Activated CD4-positive, alpha-beta T cell treated with anti-CD3 and anti-CD28 coated beads for 36 hours (primary cell): Measurements from ENCODE around the gene ACOXL. TPM values are rescaled to one million over a fixed set of nuclear protein-coding genes. Genes with fewer than 3 reads are reported as not detected.

Experiments used
- ATAC-seq: fragments of 200-7000 bp; cut with Tn5 transposase; one replicate; pipeline ENCODE4 v1.10.0; 2021; ENCODE audit warnings: mild to moderate bottlenecking, moderate library complexity
- CTCF ChIA-PET: fragments of 350-600 bp; sonication (Branson Sonifier 250); formaldehyde crosslinking; loops from one replicate; lab custom pipeline; 2021; ENCODE audit warnings: antibody characterized with exemption; lab: Charles Lee
- POLR2A ChIA-PET: fragments of 350-600 bp; sonication (Branson Sonifier 250); formaldehyde crosslinking; loops from one replicate; lab custom pipeline; 2021; ENCODE audit warnings: antibody characterized with exemption, inconsistent platforms; lab: Charles Lee
- DNase-seq: peaks from one replicate; pipeline ENCODE4 v3.0.0-alpha.2; 2020
- H3K27ac Mint-ChIP-seq: one replicate; pipeline ENCODE4 v1.8.0; 2021; ENCODE audit warnings: mixed read lengths
- H3K27me3 Mint-ChIP-seq: one replicate; pipeline ENCODE4 v1.8.0; 2021; ENCODE audit warnings: mixed read lengths
- H3K36me3 Mint-ChIP-seq: one replicate; pipeline ENCODE4 v1.8.0; 2021; ENCODE audit warnings: low read depth, mixed read lengths
- H3K4me1 Mint-ChIP-seq: one replicate; pipeline ENCODE4 v1.8.0; 2021; ENCODE audit warnings: mixed read lengths
- H3K4me3 Mint-ChIP-seq: one replicate; pipeline ENCODE4 v1.8.0; 2021; ENCODE audit warnings: mild to moderate bottlenecking, moderate library complexity, mixed read lengths
- H3K9me3 Mint-ChIP-seq: one replicate; pipeline ENCODE4 v1.8.0; 2021; ENCODE audit warnings: low read depth, mixed read lengths
- intact Hi-C, 2 experiments: fragments of 100-400 bp; cut with DNase I in 1 of 2; cut with micrococcal nuclease in 1 of 2; formaldehyde crosslinking; loops; one replicate each; pipeline versions ENCODE4 v1.14.2 to v1.15.1; 2022 to 2024; cut with DNase I, micrococcal nuclease
- total RNA-seq, 2 experiments: library from RNA; stranded (reverse); gene quantifications; one replicate each; pipeline ENCODE4 v1.2.3, GENCODE V29; 2021

ACOXL gene
- total RNA-seq, 2 experiments from 2014 or later = 0.23 TPM; not detected in 1

DNA sequence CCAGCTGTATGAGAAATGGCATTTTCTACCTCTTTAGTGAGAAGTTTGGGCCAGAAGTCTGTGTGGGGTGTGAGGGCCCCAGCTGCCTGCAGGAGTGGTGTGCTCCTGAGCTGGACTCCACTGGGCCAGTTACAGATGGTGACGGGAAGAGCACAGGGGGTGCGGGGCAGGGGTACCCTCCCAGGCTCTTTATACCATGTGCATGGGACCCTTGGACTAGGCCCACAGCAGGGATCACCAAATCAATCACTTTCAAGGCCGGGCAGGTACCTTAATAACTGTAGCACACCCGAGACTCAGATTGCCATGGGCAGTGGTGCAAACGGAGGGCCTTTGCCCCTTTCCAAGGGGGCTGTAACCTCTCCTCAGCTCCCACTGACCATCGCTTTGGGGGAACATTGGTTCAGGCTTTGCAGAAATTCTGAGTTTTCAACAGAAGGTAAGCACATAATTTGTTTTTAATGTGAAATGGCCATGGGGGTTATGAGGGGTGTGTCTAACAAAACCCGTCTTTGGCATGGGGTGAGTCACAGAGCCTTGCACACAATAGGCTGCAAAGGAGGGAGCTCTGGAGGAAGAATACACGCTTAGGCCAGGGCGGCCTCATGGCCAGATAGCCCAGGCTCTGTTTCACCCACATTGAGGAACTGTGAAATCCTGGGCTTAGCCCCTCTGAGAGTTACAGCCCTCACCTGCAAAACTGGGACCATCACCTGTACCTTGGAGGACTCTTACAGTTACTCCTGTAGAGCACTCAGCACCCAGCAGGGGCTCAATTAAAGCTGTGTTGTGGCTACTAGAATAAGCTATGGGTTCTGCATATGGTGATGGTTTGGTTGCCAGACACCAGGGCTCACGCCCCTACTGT, 247.3 kb downstream of the ACOXL start:
- CTCF ChIA-PET = interaction anchor here (0.6 kb wide), 1 partner anchor 682 kb away, joined by 3 read pairs; no protein-coding TSS in a partner anchor
- H3K27me3 Mint-ChIP-seq = peaks cover 9% of the 10 kb centered on the region
- POLR2A ChIA-PET = no interaction called here
- H3K4me1 Mint-ChIP-seq = no peaks in the 10 kb centered on the region
- H3K27ac Mint-ChIP-seq = no peak overlapping the region
- no peak for DNase-seq
- H3K36me3 Mint-ChIP-seq = no peaks in the 10 kb centered on the region
- intact Hi-C loops = no loop called here
- no peak for ATAC-seq
- H3K4me3 Mint-ChIP-seq = no peak overlapping the region
- H3K9me3 Mint-ChIP-seq = no peaks in the 10 kb centered on the region

DNA sequence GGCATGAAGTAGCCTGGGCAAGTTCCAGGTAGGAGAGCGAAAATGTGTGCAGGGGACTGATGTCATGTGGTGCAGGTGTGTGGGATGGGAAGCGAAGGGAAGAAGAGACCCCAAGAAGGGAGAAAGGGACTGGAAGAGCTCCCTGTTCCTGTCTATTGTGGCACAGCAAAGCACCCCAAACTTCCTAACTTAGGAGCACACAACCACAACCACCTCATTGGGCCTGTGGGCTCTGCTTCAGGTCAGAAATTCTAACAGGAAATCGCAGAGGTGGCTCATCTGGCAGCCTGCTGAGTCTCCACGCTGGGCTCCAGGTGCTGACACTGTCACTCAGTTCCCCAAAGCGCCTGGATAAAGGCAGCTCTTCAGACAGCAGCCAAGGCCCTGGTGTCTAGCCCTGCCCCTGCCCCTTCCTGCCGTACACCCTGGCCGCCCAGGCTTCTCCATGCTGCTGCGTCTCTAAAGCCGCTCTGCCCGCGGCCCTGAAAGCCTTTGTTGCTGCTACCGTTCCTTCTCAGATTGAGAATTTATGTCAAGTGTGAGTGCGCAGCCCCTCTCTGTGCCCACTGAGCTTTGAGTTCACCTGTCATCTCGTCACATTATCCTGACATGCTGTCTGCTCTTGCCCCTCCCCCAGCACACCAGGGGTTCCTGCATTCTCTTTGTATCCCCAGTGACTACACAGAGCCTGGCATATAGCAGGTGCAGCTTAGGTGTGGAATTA, 248.1 kb downstream of the ACOXL start:
- intact Hi-C loops = no loop called here
- DNase-seq (no peak), ATAC-seq (no peak)
- CTCF ChIA-PET = interaction anchor here (0.6 kb wide), 1 partner anchor 681 kb away, joined by 3 read pairs; no protein-coding TSS in a partner anchor
- POLR2A ChIA-PET = no interaction called here
- H3K9me3 Mint-ChIP-seq = no peaks in the 10 kb centered on the region
- no peak overlapping the region for H3K27ac Mint-ChIP-seq
- H3K27me3 Mint-ChIP-seq = peaks cover 9% of the 10 kb centered on the region
- no peak overlapping the region for H3K4me3 Mint-ChIP-seq
- no peaks in the 10 kb centered on the region for H3K36me3 Mint-ChIP-seq
- no peaks in the 10 kb centered on the region for H3K4me1 Mint-ChIP-seq

DNA sequence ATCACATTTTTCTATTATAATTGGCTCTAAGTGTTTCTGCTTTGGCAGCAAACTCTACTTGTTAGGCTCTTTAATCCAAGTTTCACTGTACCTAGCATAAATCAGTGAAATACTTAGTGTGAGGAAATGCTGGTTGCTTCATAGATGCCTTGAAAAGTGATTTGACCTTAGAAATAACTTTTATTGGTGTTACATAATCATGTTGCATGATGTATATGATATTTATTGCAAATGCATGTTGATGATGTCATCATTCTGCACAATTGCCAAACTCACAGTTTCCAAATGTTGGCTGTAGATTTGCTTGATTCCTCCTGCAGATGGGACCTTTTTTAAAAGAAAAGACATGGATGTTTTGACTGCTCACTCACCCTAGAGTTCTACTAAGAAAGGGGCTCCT, 250.8 kb downstream of the ACOXL start:
- no peaks in the 10 kb centered on the region for H3K9me3 Mint-ChIP-seq
- H3K4me1 Mint-ChIP-seq = no peaks in the 10 kb centered on the region
- peaks cover 4% of the 10 kb centered on the region for H3K27me3 Mint-ChIP-seq
- no peak for ATAC-seq
- ChIA-PET CTCF (no interaction called here), POLR2A (no interaction called here)
- H3K36me3 Mint-ChIP-seq = no peaks in the 10 kb centered on the region
- intact Hi-C loops = no loop called here
- H3K27ac Mint-ChIP-seq = no peak overlapping the region
- no peak overlapping the region for H3K4me3 Mint-ChIP-seq
- DNase-seq = no peak

DNA sequence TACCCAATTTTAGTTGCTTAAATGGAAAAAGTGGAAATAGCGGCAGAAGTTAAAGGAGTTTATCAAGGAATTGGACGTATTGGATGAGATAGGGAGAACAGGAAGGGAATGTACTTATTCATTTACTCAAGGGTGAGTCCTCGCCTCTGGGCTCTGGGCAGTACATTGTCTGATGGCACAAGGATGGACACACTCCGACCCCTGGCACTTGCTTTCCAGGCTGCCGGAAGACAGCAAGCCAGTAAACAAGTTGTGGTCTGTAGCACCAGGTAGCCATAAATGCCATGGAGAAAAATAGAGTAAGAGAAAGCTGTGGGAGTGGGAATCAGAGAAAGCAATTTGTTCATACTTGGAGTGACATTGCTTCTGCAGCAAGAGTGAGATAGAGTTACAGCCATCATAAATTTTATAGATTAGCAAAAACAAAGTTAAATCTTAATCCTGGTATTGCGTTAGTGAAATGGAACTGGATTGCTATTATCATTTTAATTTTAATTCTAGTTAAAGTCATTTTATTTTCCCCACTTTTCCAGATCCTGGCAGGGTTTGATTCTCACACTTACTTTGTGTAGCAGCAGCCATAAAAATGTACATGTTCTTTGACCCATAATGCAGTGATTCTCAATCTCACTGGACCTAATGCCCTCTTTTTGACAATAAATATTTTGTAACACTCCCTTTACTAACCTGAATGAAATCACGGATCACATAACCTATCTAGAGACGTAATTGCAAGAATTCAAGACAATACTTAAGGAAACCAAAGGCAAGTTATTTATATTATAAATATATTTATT, 252.5 kb downstream of the ACOXL start:
- no peaks in the 10 kb centered on the region for H3K4me1 Mint-ChIP-seq
- no peak for ATAC-seq
- no peaks in the 10 kb centered on the region for H3K9me3 Mint-ChIP-seq
- ChIA-PET CTCF (no interaction called here), POLR2A (no interaction called here)
- H3K27me3 Mint-ChIP-seq = peaks cover 8% of the 10 kb centered on the region
- no peak for DNase-seq
- H3K4me3 Mint-ChIP-seq = no peak overlapping the region
- no peaks in the 10 kb centered on the region for H3K36me3 Mint-ChIP-seq
- intact Hi-C loops = no loop called here
- no peak overlapping the region for H3K27ac Mint-ChIP-seq

DNA sequence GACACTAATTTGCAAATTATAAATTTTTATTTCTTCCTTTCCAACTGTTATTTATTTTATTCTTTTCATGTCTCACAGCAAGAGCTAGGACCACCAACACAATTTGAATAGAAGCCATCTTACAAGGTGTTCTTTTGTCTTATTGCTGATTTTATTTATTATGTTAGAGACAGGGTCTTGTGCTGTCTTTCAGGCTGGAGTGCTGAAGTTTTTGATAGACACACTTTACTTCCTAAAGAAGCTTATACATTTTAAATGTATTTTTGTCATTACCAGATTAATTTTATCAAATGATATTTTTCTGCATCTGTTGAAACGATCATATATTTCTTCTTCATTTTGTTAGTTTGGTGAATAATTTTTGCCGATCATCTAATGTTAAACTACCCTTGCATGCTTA, 258.1 kb downstream of the ACOXL start:
- peaks cover 17% of the 10 kb centered on the region for H3K27me3 Mint-ChIP-seq
- no peaks in the 10 kb centered on the region for H3K9me3 Mint-ChIP-seq
- ATAC-seq (no peak), DNase-seq (no peak)
- peaks cover 2% of the 10 kb centered on the region for H3K36me3 Mint-ChIP-seq
- intact Hi-C loops = no loop called here
- no peak overlapping the region for H3K4me3 Mint-ChIP-seq
- CTCF ChIA-PET = no interaction called here
- peaks cover 14% of the 10 kb centered on the region for H3K4me1 Mint-ChIP-seq
- POLR2A ChIA-PET = no interaction called here
- H3K27ac Mint-ChIP-seq = no peak overlapping the region

DNA sequence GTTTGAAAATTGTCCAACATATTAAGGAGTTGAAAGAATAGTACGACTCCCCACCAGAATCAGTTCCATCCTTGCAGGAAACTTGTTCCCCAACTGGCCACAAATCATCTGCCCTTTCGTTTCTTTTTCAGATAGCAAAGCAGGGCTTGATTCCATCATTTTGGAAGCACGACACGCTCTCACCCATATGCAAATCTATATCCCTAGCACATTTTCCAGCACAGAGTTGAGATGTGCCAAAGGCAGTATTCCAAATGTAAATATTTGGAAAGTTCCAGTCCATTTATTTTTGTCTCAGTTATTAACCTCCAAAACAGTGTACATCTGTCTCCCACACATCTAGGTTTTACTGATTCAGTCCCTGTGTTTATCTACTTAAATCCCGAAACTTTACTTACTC, 259.5 kb downstream of the ACOXL start:
- Mint-ChIP-seq H3K27me3 (peaks cover 18% of the 10 kb centered on the region), H3K4me1 (peaks cover 14% of the 10 kb centered on the region), H3K36me3 (peaks cover 2% of the 10 kb centered on the region), H3K27ac (no peak overlapping the region), H3K4me3 (no peak overlapping the region), H3K9me3 (no peaks in the 10 kb centered on the region)
- no peak for ATAC-seq
- POLR2A ChIA-PET = no interaction called here
- CTCF ChIA-PET = no interaction called here
- no peak for DNase-seq
- intact Hi-C loops = no loop called here

DNA sequence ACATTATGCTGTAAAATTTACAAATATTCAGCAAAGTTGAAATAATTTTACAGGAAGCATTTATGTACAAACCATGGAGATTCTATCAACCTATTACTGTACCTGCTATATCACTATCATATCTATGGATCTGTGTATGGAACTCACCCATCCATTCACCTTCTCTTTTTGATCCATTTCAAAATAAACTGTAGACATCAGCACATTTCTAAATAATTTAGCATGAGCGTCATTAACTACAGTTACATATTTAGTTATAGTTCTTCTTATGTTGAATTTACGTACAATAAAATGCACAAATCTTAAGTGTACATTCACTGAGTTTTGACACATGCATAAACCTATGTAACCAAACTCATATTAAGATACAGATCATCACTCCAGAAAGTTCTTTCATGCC, 260.5 kb downstream of the ACOXL start:
- ChIA-PET CTCF (no interaction called here), POLR2A (no interaction called here)
- Mint-ChIP-seq H3K36me3 (peaks cover 2% of the 10 kb centered on the region), H3K4me3 (no peak overlapping the region), H3K4me1 (peaks cover 14% of the 10 kb centered on the region), H3K27me3 (peaks cover 18% of the 10 kb centered on the region), H3K9me3 (no peaks in the 10 kb centered on the region), H3K27ac (no peak overlapping the region)
- intact Hi-C loops = no loop called here
- ATAC-seq = no peak
- no peak for DNase-seq

DNA sequence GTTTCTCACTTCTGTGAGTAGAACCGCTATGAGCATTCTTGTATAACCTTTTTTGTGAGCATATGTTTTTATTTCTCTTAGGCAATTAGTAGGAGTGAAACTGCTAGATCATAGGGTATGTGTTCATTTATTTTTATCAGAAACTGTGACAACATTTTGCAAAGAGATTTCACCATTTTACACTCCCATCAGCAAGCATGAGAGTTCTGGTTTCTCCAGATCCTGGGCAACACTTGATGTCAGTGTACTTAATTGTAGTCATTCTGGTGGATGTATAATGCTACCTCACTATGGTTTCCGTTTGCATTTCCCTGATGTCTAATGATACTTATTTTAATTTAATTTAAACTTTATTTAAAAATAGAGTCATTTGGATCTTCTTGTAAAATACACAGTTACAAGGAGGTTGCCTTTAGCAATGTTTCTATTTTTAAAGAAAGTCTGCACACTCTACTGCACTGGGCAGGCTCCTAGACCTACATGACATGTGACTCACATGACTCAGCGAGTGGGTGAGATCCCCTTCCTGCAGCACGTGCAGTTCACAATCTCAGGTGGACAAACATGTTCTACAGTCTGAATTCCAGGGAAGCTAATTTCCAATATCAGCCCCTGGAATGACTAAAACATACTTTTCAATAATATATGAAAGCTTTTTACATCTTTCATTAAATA, 261.3 kb downstream of the ACOXL start:
- ChIA-PET CTCF (interaction anchor here (1.2 kb wide), 1 partner anchor 14 kb away, joined by 3 read pairs; no protein-coding TSS in a partner anchor), POLR2A (no interaction called here)
- Mint-ChIP-seq H3K36me3 (peaks cover 2% of the 10 kb centered on the region), H3K4me1 (peaks cover 14% of the 10 kb centered on the region), H3K27me3 (peaks cover 20% of the 10 kb centered on the region), H3K9me3 (no peaks in the 10 kb centered on the region), H3K27ac (no peak overlapping the region), H3K4me3 (no peak overlapping the region)
- DNase-seq (peak; percentile 19), ATAC-seq (peak; percentile 36)
- intact Hi-C loops = no loop called here

DNA sequence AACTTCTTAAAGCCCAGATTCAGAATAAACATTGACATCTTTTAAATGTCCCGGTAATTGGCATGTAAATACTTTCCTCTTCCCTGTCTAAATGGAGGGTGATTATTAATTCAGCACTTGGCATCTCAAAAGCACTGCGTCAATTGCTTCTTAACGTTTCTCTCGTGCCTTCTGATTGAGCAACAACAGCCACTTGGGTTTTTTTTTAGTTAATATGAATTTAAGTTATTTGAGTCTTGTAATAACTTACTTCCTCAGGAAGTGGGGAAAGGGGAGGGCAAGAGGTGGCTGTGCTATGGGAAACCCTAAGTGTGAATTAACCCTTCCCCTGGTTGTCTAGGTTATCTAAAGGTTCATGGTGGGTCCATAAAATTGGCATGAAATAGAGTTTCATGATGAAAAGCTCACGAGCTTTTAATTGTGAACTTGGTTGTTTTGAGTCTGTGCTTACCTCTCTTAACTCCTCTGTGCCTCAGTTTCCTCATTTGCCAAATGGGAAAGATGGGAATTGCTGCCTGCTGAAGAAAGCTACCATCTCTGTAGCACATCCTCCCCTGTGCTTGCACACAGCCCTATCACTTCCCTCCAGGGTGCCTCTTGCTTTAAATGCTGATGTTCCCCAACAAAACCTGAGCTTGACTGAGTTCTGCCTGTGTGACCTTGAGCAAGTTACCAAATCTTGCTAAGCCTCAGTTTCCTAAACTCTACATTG, 262.0 kb downstream of the ACOXL start:
- DNase-seq = no peak
- peaks cover 22% of the 10 kb centered on the region for H3K27me3 Mint-ChIP-seq
- no peak for ATAC-seq
- H3K4me1 Mint-ChIP-seq = peaks cover 14% of the 10 kb centered on the region
- ChIA-PET CTCF (interaction anchor here (1.2 kb wide), 1 partner anchor 13 kb away, joined by 3 read pairs; no protein-coding TSS in a partner anchor), POLR2A (no interaction called here)
- no peaks in the 10 kb centered on the region for H3K9me3 Mint-ChIP-seq
- no peak overlapping the region for H3K27ac Mint-ChIP-seq
- H3K4me3 Mint-ChIP-seq = no peak overlapping the region
- intact Hi-C loops = no loop called here
- H3K36me3 Mint-ChIP-seq = peaks cover 2% of the 10 kb centered on the region

DNA sequence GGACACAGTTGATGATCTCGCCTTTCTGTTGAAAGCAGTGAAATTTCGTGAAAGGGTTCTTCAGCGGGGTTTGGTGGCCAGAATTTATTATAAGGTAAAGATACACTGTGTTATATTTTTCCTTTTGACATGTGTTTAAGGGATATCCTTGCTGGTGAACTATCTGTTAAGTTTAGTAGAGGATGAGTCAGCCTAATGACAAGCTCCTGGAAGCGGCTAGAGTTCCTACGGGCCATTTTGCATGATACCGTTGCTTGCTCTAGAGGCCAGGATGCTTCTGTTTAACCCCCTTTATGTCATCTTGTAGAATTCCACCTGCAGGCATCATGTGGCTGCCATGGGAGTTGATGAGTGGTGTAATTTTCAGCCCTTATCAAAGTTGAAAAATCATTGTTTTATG, 263.5 kb downstream of the ACOXL start:
- peaks cover 1% of the 10 kb centered on the region for H3K9me3 Mint-ChIP-seq
- intact Hi-C loops = no loop called here
- ChIA-PET CTCF (no interaction called here), POLR2A (no interaction called here)
- H3K4me3 Mint-ChIP-seq = no peak overlapping the region
- no peak for DNase-seq
- ATAC-seq = no peak
- no peaks in the 10 kb centered on the region for H3K36me3 Mint-ChIP-seq
- no peak overlapping the region for H3K27ac Mint-ChIP-seq
- peaks cover 28% of the 10 kb centered on the region for H3K27me3 Mint-ChIP-seq
- peaks cover 14% of the 10 kb centered on the region for H3K4me1 Mint-ChIP-seq
